DND-41 (cell line): ENCODE measurements around the gene DCAF15.

Source experiments
- ATAC-seq: fragments of 200-7000 bp; cut with Tn5 transposase; 3 replicates; pipeline ENCODE4 v1.9.1; 2021; ENCODE audit warnings: low read depth; ENCODE audit not compliant: insufficient read depth
- DNase-seq: peaks from one replicate; pipeline ENCODE4 v3.0.0-alpha.2; 2020
- H2AFZ ChIP-seq: 2 replicates; pipeline ENCODE4 v1.6.0; 2012; ENCODE audit warnings: low read depth, low read length
- H3K27ac ChIP-seq: 2 replicates; pipeline ENCODE4 v1.5.1; 2012; ENCODE audit warnings: low read length, inconsistent platforms
- H3K27me3 ChIP-seq: fragments of 200-600 bp; sonication (generic); 2 replicates; pipeline ENCODE4 v1.6.0; 2012; ENCODE audit warnings: low read length, mild to moderate bottlenecking, inconsistent platforms; ENCODE audit not compliant: insufficient read depth, poor library complexity
- H3K36me3 ChIP-seq: 2 replicates; pipeline ENCODE4 v1.5.1; 2012; ENCODE audit warnings: low read length, inconsistent platforms; ENCODE audit not compliant: insufficient read depth
- H3K4me1 ChIP-seq: 2 replicates; pipeline ENCODE4 v1.5.1; 2012; ENCODE audit warnings: mild to moderate bottlenecking, low read length; ENCODE audit not compliant: insufficient read depth
- H3K4me2 ChIP-seq: 2 replicates; pipeline ENCODE4 v1.6.0; 2012; ENCODE audit warnings: mild to moderate bottlenecking, moderate library complexity, low read length, inconsistent platforms; ENCODE audit not compliant: insufficient read depth
- H3K4me3 ChIP-seq, 2 experiments: fragments of 200-600 bp in 1 of 2; shearing (Covaris generic) in 1 of 2; 2 replicates each; pipeline ENCODE4 v1.5.1; 2012 to 2016; ENCODE audit warnings: inconsistent platforms in 2 of 2, low read length in 2 of 2, mild to moderate bottlenecking in 2 of 2, low read depth in 1 of 2, moderate library complexity in 1 of 2
- H3K79me2 ChIP-seq: 2 replicates; pipeline ENCODE4 v1.6.0; 2012; ENCODE audit warnings: low read length, inconsistent platforms; ENCODE audit not compliant: insufficient read depth
- H3K9ac ChIP-seq: 2 replicates; pipeline ENCODE4 v1.6.0; 2012; ENCODE audit warnings: low read depth, mild to moderate bottlenecking, inconsistent platforms, low read length, moderate library complexity
- H3K9me3 ChIP-seq: 2 replicates; pipeline ENCODE4 v1.5.1; 2012; ENCODE audit warnings: low read length, moderate library complexity, mild to moderate bottlenecking, inconsistent platforms; ENCODE audit not compliant: insufficient read depth, severe bottlenecking
- H4K20me1 ChIP-seq: 2 replicates; pipeline ENCODE4 v1.6.0; 2012; ENCODE audit warnings: low read length; ENCODE audit not compliant: insufficient read depth
- EZH2 ChIP-seq: IDR thresholded peaks from 3 replicates; pipeline ENCODE4 v1.6.1; 2012; ENCODE audit warnings: borderline replicate concordance, low read depth, mild to moderate bottlenecking, moderate library complexity, low read length, inconsistent platforms; ENCODE audit not compliant: severe bottlenecking
- TF ChIP-seq, protein P1 (sequence below): IDR thresholded peaks from 2 replicates; pipeline ENCODE4 v1.5.1; 2012; ENCODE audit warnings: borderline replicate concordance, low read length, moderate library complexity, mild to moderate bottlenecking; ENCODE audit not compliant: poor library complexity, severe bottlenecking; ENCODE audit errors: extremely low read depth

The DCAF15 gene

DNA sequence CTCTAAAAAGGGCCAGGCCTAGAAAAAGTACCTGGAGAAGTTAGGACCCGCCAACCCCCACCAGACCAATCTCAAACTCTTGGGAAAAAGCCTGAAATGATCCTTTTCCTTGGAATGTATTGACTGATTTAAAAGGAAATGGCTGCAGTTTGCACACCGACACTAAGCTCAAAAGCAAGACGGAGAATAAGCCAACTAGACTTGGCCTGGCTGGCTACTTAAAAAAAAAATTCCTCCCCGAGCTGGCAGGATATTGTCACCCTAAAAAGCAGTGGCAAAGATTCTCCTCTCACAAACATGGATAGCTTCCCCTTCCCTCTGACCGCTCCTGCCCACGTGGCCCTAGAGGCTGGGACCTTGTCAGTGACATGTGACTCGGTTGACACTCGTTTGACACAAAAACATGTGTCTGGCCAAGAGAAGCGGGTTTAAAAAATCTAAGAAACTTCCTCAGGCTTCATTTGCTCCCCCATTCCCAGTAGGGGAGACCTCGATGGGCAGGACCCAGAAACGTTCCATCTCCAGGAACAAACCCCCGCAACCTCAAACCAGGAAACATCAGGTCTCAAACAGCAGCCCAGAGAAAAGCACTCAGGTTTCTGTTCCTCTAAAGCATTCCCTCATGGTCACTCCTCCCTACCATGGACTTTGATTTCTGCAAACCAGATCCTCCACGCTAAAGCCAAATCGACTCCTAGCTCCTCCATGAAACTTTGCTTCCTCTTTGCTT lies 52.5 kb downstream of the DCAF15 start:
- DNase-seq, result no peak
- Histone ChIP-seq H3K4me1 (peaks cover 46% of the 10 kb centered on the region), H4K20me1 (no peaks in the 10 kb centered on the region), H3K79me2 (peaks cover 33% of the 10 kb centered on the region), H2AFZ (no peak overlapping the region), H3K36me3 (0 out of 2 replicates have a peak, but pooled peaks cover 6% of the 10 kb centered on the region), H3K27me3 (no peaks in the 10 kb centered on the region), H3K4me2 (peak overlapping the region; percentile 80), H3K9ac (peak overlapping the region; percentile 87; the same call in 1 of the 2 replicates), H3K9me3 (no peaks in the 10 kb centered on the region), H3K4me3 (peak overlapping the region in 1 of 2 experiments; percentile 74; a peak in 2 of 4 replicates), H3K27ac (peak overlapping the region; percentile 9)
- no peak for TF ChIP-seq EZH2
- TF ChIP-seq, protein P1, sequence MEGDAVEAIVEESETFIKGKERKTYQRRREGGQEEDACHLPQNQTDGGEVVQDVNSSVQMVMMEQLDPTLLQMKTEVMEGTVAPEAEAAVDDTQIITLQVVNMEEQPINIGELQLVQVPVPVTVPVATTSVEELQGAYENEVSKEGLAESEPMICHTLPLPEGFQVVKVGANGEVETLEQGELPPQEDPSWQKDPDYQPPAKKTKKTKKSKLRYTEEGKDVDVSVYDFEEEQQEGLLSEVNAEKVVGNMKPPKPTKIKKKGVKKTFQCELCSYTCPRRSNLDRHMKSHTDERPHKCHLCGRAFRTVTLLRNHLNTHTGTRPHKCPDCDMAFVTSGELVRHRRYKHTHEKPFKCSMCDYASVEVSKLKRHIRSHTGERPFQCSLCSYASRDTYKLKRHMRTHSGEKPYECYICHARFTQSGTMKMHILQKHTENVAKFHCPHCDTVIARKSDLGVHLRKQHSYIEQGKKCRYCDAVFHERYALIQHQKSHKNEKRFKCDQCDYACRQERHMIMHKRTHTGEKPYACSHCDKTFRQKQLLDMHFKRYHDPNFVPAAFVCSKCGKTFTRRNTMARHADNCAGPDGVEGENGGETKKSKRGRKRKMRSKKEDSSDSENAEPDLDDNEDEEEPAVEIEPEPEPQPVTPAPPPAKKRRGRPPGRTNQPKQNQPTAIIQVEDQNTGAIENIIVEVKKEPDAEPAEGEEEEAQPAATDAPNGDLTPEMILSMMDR, result no peak
- no peak for ATAC-seq

DNA sequence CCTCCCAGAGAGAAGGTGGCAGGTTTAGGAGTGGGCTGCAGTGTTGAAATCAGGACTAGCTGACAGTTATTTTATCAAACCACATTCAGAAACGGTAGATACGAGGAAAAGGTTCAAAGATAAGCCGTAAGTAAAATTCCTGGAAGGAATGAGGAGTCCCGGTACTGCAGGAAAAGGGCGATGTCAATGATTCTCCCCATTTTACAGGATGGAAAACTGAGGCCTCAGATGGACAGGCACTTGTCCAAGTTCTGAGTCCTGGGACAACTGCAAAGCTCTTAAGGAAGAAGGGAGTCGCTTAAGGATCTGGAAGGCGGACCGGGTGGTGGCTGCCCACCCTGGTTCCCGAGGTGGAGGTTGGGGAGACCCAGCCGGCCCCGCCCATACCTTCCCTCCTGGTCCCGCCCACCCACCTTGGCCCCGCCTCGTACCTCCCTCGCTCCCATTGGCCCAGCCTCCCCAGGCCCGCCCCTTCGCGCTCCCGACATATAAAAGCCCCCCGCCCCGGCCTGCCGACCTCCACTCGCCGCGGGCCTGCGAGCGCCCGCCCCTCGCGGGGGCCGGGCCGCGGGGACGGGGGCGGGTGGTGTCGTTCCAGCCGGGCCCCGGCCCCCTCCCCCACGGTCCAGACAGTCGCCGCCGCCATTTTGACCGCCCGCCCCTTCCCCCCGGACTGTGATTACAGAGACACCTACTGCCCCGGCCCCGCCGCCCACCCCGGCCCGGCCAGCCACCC lies 53.2 kb downstream of the DCAF15 start:
- no peaks in the 10 kb centered on the region for H3K9me3 ChIP-seq
- H3K4me3 ChIP-seq, result peak overlapping the region; percentile 70 to 74; a peak in 3 of 4 replicates
- no peaks in the 10 kb centered on the region for H4K20me1 ChIP-seq
- ATAC-seq (peak; percentile 32), DNase-seq (peak; percentile 88)
- peak overlapping the region; percentile 71; the same call in 1 of the 2 replicates for H2AFZ ChIP-seq
- peak overlapping the region; percentile 54 for H3K27ac ChIP-seq
- peak overlapping the region; percentile 87 for H3K9ac ChIP-seq
- no peaks in the 10 kb centered on the region for H3K36me3 ChIP-seq
- peak overlapping the region; percentile 80 for H3K4me2 ChIP-seq
- no peaks in the 10 kb centered on the region for H3K27me3 ChIP-seq
- H3K79me2 ChIP-seq, result peaks cover 26% of the 10 kb centered on the region
- TF ChIP-seq, protein P1, result no peak
- TF ChIP-seq EZH2, result no peak
- peaks cover 46% of the 10 kb centered on the region for H3K4me1 ChIP-seq

DNA sequence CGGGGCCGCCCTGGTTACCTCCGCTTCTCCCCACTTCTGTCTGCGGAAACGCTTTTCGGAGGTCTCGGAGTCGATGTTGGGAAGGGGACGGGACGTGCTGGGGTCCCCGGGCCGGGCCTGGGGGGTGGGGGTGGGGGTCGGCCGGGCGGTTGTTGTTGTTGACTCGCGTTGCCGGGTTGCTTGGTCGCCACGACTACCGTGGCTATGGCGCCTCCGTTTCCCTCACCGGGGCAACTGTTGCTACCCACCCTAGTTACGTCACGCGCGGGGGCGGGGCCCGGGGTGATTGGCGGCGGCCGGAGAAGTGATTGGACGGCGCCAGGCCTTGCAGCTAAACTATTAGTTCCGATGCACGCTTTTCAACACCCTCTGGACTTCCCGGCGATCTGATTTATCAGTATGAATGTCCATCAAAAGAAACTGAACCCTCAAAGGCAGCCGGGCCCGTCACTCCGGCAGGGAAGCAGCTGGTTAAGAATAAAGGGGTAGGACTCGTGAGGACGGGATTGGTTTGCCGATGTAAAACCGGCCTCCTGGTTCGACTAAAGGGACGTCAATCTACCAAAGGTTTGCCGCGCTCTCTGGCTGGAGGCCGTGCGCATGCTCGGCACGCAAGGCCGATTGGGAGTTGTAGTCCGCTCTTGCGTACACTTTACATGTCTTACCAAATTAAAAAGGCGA lies 53.9 kb downstream of the DCAF15 start, which contains the start of gene RFX1:
Gene RFX1, minus strand, starts transcription at position 236 of the 681 bp plus-strand sequence. CDS start 12,477 bp downstream, outside the sequence.
- ATAC-seq, result peak; percentile 89
- Histone ChIP-seq H3K79me2 (peaks cover 19% of the 10 kb centered on the region), H4K20me1 (no peaks in the 10 kb centered on the region), H3K36me3 (no peaks in the 10 kb centered on the region), H3K27me3 (no peaks in the 10 kb centered on the region), H3K4me1 (peaks cover 41% of the 10 kb centered on the region), H3K4me2 (peak within 1 kb of the TSS; percentile 80), H2AFZ (peak within 1 kb of the TSS; percentile 92), H3K27ac (peak within 1 kb of the TSS; percentile 90), H3K4me3 (peak within 1 kb of the TSS; percentile 70 to 74; a peak in 3 of 4 replicates), H3K9ac (peak within 1 kb of the TSS; percentile 87), H3K9me3 (no peaks in the 10 kb centered on the region)
- TF ChIP-seq EZH2, result no peak
- TF ChIP-seq, protein P1, result no peak
- peak; percentile 100 for DNase-seq
